ENCODE data around the gene ZCWPW1.
A peak's percentile ranks its signal among the peaks of the same experiment; 100 is the strongest.
"Not testable (repeated sequence)": the region's sequence is repeated elsewhere in the genome, so short reads cannot be mapped to it uniquely, and the experiment has no call there.

ZCWPW1 gene

GRCh38 chr7:100386940-100387339 lies 41.6 kb downstream of the ZCWPW1 start:
- H3K4me3 ChIP-seq (ENCODE audit: low read length), result no peak overlapping the region
- DNase-seq (ENCODE audit: low read depth, low spot score), result no peak

GRCh38 chr7:100384628-100385294 lies 43.7 kb downstream of the ZCWPW1 start:
- H3K4me3 ChIP-seq (ENCODE audit: low read length), result no peak overlapping the region
- DNase-seq (ENCODE audit: low read depth, low spot score), result no peak

DNA sequence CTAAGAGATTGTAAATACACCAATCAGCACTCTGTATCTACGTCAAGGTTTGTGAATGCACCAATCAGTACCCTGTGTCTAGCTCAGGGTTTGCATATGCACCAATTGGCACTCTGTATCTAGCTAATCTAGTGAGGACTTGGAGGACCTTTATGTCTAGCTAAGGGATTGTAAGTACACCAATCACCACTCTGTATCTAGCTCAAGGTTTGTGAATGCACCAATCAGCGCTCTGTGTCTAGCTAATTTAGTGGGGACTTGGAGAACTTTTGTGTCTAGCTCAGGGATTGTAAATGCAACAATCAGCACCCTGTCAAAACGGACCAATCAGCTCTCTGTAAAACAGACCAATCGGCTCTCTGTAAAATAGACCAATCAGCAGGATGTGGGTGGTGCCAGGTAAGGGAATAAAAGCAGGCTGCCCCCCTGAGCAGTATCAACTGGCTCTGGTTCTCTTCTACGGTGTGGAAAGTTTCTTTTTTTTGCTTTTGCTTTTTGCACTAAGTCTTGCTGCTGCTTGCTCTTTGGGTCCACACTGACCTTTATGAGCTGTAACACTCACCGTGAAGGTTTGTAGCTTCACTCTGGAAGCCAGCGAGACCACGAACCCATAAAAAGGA lies 46.2 kb downstream of the ZCWPW1 start:
- not testable (repeated sequence) for H3K4me3 ChIP-seq (ENCODE audit: low read length); DNase-seq (ENCODE audit: low read depth, low spot score)

GRCh38 chr7:100381531-100382233 lies 46.8 kb downstream of the ZCWPW1 start:
- H3K4me3 ChIP-seq (ENCODE audit: low read length); DNase-seq (ENCODE audit: low read depth, low spot score): not testable (repeated sequence)

DNA sequence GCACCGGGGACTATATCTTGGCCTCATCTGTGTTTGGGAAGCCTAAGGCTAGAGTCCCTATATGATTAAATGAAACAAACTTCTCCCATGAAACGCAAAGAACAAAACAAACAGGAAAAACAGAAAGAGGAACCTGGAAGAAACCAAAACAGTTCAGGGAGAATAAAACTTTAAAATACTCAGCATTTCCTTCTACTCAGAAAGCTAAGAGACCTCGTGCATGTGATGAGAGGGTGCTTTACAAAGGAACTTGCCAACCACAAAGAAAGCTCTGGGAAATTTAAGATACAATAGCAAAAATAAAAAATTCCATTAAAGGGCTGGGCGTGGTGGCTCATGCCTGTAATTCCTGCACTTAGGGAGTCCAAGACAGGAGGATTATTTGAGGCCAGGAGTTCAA lies 48.3 kb downstream of the ZCWPW1 start:
- no peak overlapping the region for H3K4me3 ChIP-seq (ENCODE audit: low read length)
- no peak for DNase-seq (ENCODE audit: low read depth, low spot score)

- no peak for DNase-seq (ENCODE audit: low read depth, low spot score)
- H3K4me3 ChIP-seq (ENCODE audit: low read length), result no peak overlapping the region
Observed at GRCh38 chr7:100378114-100378755, 50.3 kb downstream of the ZCWPW1 start.

GRCh38 chr7:100376066-100376465 lies 52.4 kb downstream of the ZCWPW1 start:
- DNase-seq (ENCODE audit: low read depth, low spot score), result no peak
- H3K4me3 ChIP-seq (ENCODE audit: low read length), result no peak overlapping the region

DNA sequence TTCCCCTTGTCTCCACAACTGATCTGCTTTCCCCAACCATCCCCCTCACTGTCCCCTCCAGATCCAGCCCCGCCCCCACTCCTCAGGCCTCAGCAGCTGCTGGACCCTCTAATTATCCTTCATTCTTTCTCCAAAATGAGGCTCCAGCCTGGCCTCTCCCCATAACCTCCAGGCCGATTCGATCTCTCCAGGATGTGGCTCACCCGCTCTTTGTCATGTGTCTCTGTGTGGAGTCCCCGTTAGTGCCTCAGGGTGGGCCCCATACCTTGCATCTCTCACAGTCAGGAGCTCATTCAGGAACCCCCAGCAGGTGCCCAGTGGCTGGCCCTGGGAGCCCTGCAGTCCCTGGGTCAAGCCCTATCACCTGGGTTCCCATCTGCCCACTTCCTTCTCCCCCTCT lies 53.9 kb downstream of the ZCWPW1 start:
- DNase-seq (ENCODE audit: low read depth, low spot score), result peak; percentile 59
- H3K4me3 ChIP-seq (ENCODE audit: low read length), result no peak overlapping the region

DNA sequence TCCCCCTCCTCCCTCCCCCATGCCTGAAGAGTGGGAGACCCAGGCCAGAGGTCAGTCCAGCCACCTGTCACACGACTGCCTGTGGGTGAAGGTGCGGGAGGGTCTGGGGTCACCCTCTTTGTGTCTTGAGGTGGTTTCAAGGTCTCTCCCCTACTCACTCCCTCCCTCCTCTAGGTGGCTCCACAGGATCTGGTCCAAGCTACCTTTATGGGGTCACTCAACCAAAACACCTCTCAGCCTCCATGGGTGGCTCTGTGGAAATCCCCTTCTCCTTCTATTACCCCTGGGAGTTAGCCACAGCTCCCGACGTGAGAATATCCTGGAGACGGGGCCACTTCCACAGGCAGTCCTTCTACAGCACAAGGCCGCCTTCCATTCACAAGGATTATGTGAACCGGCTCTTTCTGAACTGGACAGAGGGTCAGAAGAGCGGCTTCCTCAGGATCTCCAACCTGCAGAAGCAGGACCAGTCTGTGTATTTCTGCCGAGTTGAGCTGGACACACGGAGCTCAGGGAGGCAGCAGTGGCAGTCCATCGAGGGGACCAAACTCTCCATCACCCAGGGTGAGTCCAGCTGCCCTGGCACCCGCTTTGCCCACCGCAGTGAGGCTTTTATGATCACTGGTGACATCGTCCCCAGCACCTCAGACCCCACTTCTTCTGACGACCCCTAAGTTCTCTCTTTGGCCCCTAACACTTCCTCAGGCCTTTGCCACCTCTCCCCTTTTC lies 54.5 kb downstream of the ZCWPW1 start:
- not testable (repeated sequence) for H3K4me3 ChIP-seq (ENCODE audit: low read length); DNase-seq (ENCODE audit: low read depth, low spot score)

DNA sequence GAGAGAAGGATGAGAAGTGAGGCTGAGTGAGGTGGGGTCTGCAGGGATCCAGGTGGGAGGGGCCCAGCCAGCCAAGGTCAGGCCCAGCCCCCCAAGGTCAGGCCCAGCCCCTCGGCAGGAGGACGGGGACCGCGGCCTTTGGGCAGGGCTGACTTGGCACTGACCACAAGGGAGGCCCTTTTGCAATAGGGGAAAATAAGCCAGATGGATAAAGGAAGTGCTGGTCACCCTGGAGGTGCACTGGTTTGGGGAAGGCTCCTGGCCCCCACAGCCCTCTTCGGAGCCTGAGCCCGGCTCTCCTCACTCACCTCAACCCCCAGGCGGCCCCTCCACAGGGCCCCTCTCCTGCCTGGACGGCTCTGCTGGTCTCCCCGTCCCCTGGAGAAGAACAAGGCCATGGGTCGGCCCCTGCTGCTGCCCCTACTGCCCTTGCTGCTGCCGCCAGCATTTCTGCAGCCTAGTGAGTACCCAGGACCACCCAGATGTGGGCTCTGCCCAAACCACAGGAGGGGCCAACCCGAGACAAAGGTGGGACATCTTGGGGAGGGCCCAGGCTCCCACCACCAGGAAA lies 55.2 kb downstream of the ZCWPW1 start, which contains the start of gene PILRA:
TSS of gene PILRA (plus strand) at position 227 of the 571 bp plus-strand sequence. CDS start at position 397, 170 bp downstream.
- peak within 1 kb of the TSS; percentile 36 for H3K4me3 ChIP-seq (ENCODE audit: low read length)
- no peak for DNase-seq (ENCODE audit: low read depth, low spot score)

DNA sequence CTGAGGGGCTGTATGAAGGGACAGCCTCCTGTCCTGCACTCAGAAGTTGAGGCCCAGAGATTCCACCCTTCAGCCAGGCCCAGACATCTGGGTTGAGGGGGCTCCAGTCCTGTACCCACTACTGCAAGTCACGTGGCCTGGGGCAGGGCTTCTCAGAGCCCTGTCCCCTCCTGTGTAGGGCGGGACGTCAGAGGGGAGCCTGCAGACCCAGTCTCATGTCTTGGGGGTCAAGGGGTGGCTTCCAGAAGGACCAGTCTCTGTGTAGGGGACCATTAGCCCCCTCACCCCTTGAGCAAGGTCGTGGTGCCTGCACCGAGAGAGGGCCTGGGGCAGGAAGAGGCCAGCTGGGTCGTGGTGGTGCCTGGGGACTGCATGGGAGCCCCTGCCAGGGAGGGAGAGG lies 55.8 kb downstream of the ZCWPW1 start:
- no peak for DNase-seq (ENCODE audit: low read depth, low spot score)
- peak overlapping the region; percentile 36 for H3K4me3 ChIP-seq (ENCODE audit: low read length)

DNA sequence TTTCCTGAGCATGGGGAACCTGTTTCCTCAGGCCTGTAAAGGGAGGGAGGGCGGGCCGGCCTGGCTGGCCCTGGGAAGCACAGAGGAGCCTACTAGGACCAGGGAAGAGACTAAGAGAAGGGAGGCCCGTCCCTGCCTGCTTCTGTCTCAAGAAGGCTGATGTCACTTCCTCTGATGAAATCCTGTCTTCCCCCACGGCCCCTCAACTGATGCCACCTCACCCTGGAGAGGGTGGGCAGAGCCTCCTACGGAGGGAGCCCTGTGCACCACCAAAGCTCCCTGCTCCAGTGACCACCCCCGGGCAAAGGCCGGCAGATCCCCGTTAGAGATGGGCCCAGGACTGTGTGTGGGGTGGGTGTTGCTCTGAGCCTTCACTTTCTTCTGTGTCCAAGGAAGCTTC lies 56.2 kb downstream of the ZCWPW1 start:
- peak overlapping the region; percentile 36 for H3K4me3 ChIP-seq (ENCODE audit: low read length)
- DNase-seq (ENCODE audit: low read depth, low spot score), result peak; percentile 60

- DNase-seq (ENCODE audit: low read depth, low spot score), result no peak
- H3K4me3 ChIP-seq (ENCODE audit: low read length), result no peak overlapping the region
Observed at GRCh38 chr7:100371561-100372171, 56.8 kb downstream of the ZCWPW1 start.

GRCh38 chr7:100370746-100371145 lies 57.8 kb downstream of the ZCWPW1 start:
- DNase-seq (ENCODE audit: low read depth, low spot score), result no peak
- no peak overlapping the region for H3K4me3 ChIP-seq (ENCODE audit: low read length)

- no peak for DNase-seq (ENCODE audit: low read depth, low spot score)
- H3K4me3 ChIP-seq (ENCODE audit: low read length), result no peak overlapping the region
Observed at GRCh38 chr7:100370303-100370702, 58.2 kb downstream of the ZCWPW1 start.

GRCh38 chr7:100369105-100369504 lies 59.4 kb downstream of the ZCWPW1 start:
- no peak for DNase-seq (ENCODE audit: low read depth, low spot score)
- no peak overlapping the region for H3K4me3 ChIP-seq (ENCODE audit: low read length)

- no peak for DNase-seq (ENCODE audit: low read depth, low spot score)
- no peak overlapping the region for H3K4me3 ChIP-seq (ENCODE audit: low read length)
Observed at GRCh38 chr7:100367676-100368613, 60.6 kb downstream of the ZCWPW1 start.
